ENCODE results near the gene SLIT3. TPM values are rescaled to one million over a fixed set of nuclear protein-coding genes. Genes with fewer than 3 reads are reported as not detected.

The SLIT3 gene
- total RNA-seq, 2 experiments from 2014 or later: not detected

- no peaks in the 10 kb centered on the region for H3K36me3 Mint-ChIP-seq (ENCODE audit: low read depth)
- CTCF ChIA-PET: no interaction called here
- ATAC-seq (ENCODE audit: poor library complexity): no peak
Measured at GRCh38 chr5:168858371-168858770, 442.6 kb downstream of the SLIT3 start.

GRCh38 chr5:168853972-168854371, 447.0 kb downstream of the SLIT3 start:
- peaks cover 31% of the 10 kb centered on the region for H3K4me1 Mint-ChIP-seq (ENCODE audit: low read depth)
- no peak for TF ChIP-seq CTCF (IDR thresholded peaks at IDR 0.05)
- intact Hi-C loops (cut with DNase I, micrococcal nuclease): no loop called here
- Histone ChIP-seq H3K36me3 (ENCODE audit: insufficient read depth, low read length) (no peaks in the 10 kb centered on the region), H3K4me1 (ENCODE audit: insufficient read depth, low read length) (no peaks in the 10 kb centered on the region), H3K27me3 (ENCODE audit: control insufficient read depth in 1 of 2, insufficient read depth in 2 of 2, low read length in 2 of 2) (no peaks in the 10 kb centered on the region), H3K9me3 (ENCODE audit: control insufficient read depth in 1 of 2, insufficient read depth in 1 of 2, low read length in 2 of 2) (peaks cover 0 to 4% of the 10 kb centered on the region in 2 experiments), H3K27ac (ENCODE audit: low read depth in 1 of 2, low read length in 2 of 2) (no peak overlapping the region), H3K4me3 (ENCODE audit: low read length) (no peak overlapping the region)
- POLR2A ChIA-PET: no interaction called here
- ATAC-seq (ENCODE audit: poor library complexity) (no peak), DNase-seq (no peak)
- CTCF ChIA-PET: interaction anchor here (0.6 kb wide), 1 partner anchor 15 kb away, joined by 3 read pairs; no protein-coding TSS in a partner anchor
- no peaks in the 10 kb centered on the region for H3K36me3 Mint-ChIP-seq (ENCODE audit: low read depth)
- H3K27ac Mint-ChIP-seq: no peak overlapping the region
- no peaks in the 10 kb centered on the region for H3K27me3 Mint-ChIP-seq
- no peak overlapping the region for H3K4me3 Mint-ChIP-seq
- no peaks in the 10 kb centered on the region for H3K9me3 Mint-ChIP-seq

More at GRCh38 chr5:168858371-168858770, 442.6 kb downstream of the SLIT3 start:
- H3K4me3 Mint-ChIP-seq: no peak overlapping the region
- DNase-seq: no peak
- H3K4me3 ChIP-seq (ENCODE audit: low read length): no peak overlapping the region
- H3K27me3 ChIP-seq (ENCODE audit: control insufficient read depth in 1 of 2, insufficient read depth in 2 of 2, low read length in 2 of 2): no peaks in the 10 kb centered on the region
- H3K27me3 Mint-ChIP-seq: no peaks in the 10 kb centered on the region
- TF ChIP-seq CTCF (IDR thresholded peaks at IDR 0.05): no peak
- H3K9me3 Mint-ChIP-seq: no peaks in the 10 kb centered on the region
- H3K36me3 ChIP-seq (ENCODE audit: insufficient read depth, low read length): no peaks in the 10 kb centered on the region
- H3K9me3 ChIP-seq (ENCODE audit: control insufficient read depth in 1 of 2, insufficient read depth in 1 of 2, low read length in 2 of 2): peaks cover 0 to 4% of the 10 kb centered on the region in 2 experiments
- no peak overlapping the region for H3K27ac Mint-ChIP-seq
- no peak overlapping the region for H3K27ac ChIP-seq (ENCODE audit: low read depth in 1 of 2, low read length in 2 of 2)
- H3K4me1 ChIP-seq (ENCODE audit: insufficient read depth, low read length): no peaks in the 10 kb centered on the region
- POLR2A ChIA-PET: no interaction called here
- no peaks in the 10 kb centered on the region for H3K4me1 Mint-ChIP-seq (ENCODE audit: low read depth)
- intact Hi-C loops (cut with DNase I, micrococcal nuclease): no loop called here

- no peaks in the 10 kb centered on the region for H3K4me1 ChIP-seq (ENCODE audit: insufficient read depth, low read length)
- DNase-seq: no peak
- no peaks in the 10 kb centered on the region for H3K9me3 ChIP-seq (ENCODE audit: control insufficient read depth in 1 of 2, insufficient read depth in 1 of 2, low read length in 2 of 2)
- H3K4me1 Mint-ChIP-seq (ENCODE audit: low read depth): peaks cover 31% of the 10 kb centered on the region
- POLR2A ChIA-PET: no interaction called here
- H3K27me3 ChIP-seq (ENCODE audit: control insufficient read depth in 1 of 2, insufficient read depth in 2 of 2, low read length in 2 of 2): peaks cover 0 to 3% of the 10 kb centered on the region in 2 experiments
- intact Hi-C loops (cut with DNase I, micrococcal nuclease): no loop called here
- no peaks in the 10 kb centered on the region for H3K27me3 Mint-ChIP-seq
- ATAC-seq (ENCODE audit: poor library complexity): peak; percentile 11
- no peaks in the 10 kb centered on the region for H3K36me3 Mint-ChIP-seq (ENCODE audit: low read depth)
- H3K4me3 ChIP-seq (ENCODE audit: low read length): no peak overlapping the region
- H3K27ac Mint-ChIP-seq: peak overlapping the region; percentile 45
- CTCF ChIA-PET: no interaction called here
- no peaks in the 10 kb centered on the region for H3K36me3 ChIP-seq (ENCODE audit: insufficient read depth, low read length)
- H3K9me3 Mint-ChIP-seq: no peaks in the 10 kb centered on the region
- no peak overlapping the region for H3K27ac ChIP-seq (ENCODE audit: low read depth in 1 of 2, low read length in 2 of 2)
- H3K4me3 Mint-ChIP-seq: peak overlapping the region; percentile 32
- TF ChIP-seq CTCF (IDR thresholded peaks at IDR 0.05): no peak
Measured at GRCh38 chr5:168852329-168852728, 448.6 kb downstream of the SLIT3 start.
